Fibroblast of the aortic adventitia (primary cell): ENCODE results near the gene DHX15. TPM values are rescaled to one million over a fixed set of nuclear protein-coding genes. Genes with fewer than 3 reads are reported as not detected.

Source experiments
- DNase-seq: peaks from one replicate; pipeline ENCODE4 v3.0.0-alpha.2; 2010; ENCODE audit warnings: low read depth
- H3K4me3 ChIP-seq: 2 replicates; pipeline ENCODE4 v1.5.1; 2011; ENCODE audit warnings: low read depth, mild to moderate bottlenecking, control low read depth, low read length, moderate library complexity
- CTCF ChIP-seq: IDR thresholded peaks from 2 replicates; pipeline ENCODE4 v1.5.1; 2011; ENCODE audit warnings: mild to moderate bottlenecking, low read length, control low read depth, inconsistent platforms; ENCODE audit not compliant: insufficient read depth
- total RNA-seq: library from RNA; depleted of rRNA; stranded (reverse); fragments of >200 nt; gene quantifications from 2 replicates; pipeline ENCODE4 v1.2.3, GENCODE V29; 2012; ENCODE audit warnings: low replicate concordance

The DHX15 gene
- total RNA-seq, 1 donor: 165 TPM

GRCh38 chr4:24551492-24552289 lies 32.7 kb downstream of the DHX15 start:
- DNase-seq: peak; percentile 81
- peak; percentile 47 for TF ChIP-seq CTCF
- H3K4me3 ChIP-seq: no peak overlapping the region

GRCh38 chr4:24550441-24551175 lies 33.7 kb downstream of the DHX15 start:
- H3K4me3 ChIP-seq: no peak overlapping the region
- no peak for DNase-seq
- no peak for TF ChIP-seq CTCF

- TF ChIP-seq CTCF: no peak
- H3K4me3 ChIP-seq: no peak overlapping the region
- DNase-seq: no peak
Observed at GRCh38 chr4:24547979-24548378, 36.4 kb downstream of the DHX15 start.

GRCh38 chr4:24544208-24544988 lies 40.0 kb downstream of the DHX15 start:
- DNase-seq: no peak
- TF ChIP-seq CTCF: no peak
- H3K4me3 ChIP-seq: no peak overlapping the region

GRCh38 chr4:24537025-24537424 lies 47.3 kb downstream of the DHX15 start:
- TF ChIP-seq CTCF: no peak
- DNase-seq: no peak

GRCh38 chr4:24535399-24535798 lies 49.0 kb downstream of the DHX15 start:
- DNase-seq: no peak
- no peak overlapping the region for H3K4me3 ChIP-seq
- TF ChIP-seq CTCF: no peak

More at GRCh38 chr4:24537025-24537424, 47.3 kb downstream of the DHX15 start:
- H3K4me3 ChIP-seq: no peak overlapping the region
